GM18511 (cell line): ENCODE data around the gene RUFY2.
"Not testable (repeated sequence)": the region's sequence is repeated elsewhere in the genome, so short reads cannot be mapped to it uniquely, and the experiment has no call there.

Experiments
- ATAC-seq: cut with Tn5 transposase; IDR thresholded peaks from one replicate; pipeline ENCODE4 v1.9.1; 2021; ENCODE audit warnings: mild to moderate bottlenecking, moderate library complexity; ENCODE audit not compliant: unreplicated experiment

Gene RUFY2, protein sequence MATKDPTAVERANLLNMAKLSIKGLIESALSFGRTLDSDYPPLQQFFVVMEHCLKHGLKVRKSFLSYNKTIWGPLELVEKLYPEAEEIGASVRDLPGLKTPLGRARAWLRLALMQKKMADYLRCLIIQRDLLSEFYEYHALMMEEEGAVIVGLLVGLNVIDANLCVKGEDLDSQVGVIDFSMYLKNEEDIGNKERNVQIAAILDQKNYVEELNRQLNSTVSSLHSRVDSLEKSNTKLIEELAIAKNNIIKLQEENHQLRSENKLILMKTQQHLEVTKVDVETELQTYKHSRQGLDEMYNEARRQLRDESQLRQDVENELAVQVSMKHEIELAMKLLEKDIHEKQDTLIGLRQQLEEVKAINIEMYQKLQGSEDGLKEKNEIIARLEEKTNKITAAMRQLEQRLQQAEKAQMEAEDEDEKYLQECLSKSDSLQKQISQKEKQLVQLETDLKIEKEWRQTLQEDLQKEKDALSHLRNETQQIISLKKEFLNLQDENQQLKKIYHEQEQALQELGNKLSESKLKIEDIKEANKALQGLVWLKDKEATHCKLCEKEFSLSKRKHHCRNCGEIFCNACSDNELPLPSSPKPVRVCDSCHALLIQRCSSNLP

GRCh38 chr10:68406815-68407548 lies at the start of gene RUFY2:
TSS of gene RUFY2 (minus strand) at chr10:68407277. CDS start at chr10:68407189, 88 bp downstream.
- peak; percentile 91 for ATAC-seq

DNA sequence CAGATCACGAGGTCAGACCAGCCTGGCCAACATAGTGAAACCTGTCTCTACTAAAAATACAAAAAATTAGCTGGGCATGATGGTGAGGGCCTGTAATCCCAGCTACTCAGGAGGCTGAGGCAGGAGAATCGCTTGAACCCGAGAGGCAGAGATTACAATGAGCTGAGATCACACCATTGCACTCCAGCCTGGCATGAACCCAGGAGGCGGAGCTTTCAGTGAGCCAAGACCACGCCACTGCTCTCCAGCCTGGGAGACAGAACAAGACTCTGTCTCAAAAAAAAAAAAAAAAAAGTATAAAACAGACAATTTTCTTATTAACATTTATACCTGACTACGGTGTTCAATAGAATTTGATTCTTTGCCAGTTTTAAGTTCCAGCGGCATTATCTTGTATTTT lies 42.6 kb upstream of the RUFY2 start:
- not testable (repeated sequence) for ATAC-seq

- no peak for ATAC-seq
Observed at GRCh38 chr10:68446179-68446578, 39.1 kb upstream of the RUFY2 start.

GRCh38 chr10:68442971-68443370 lies 35.9 kb upstream of the RUFY2 start:
- no peak for ATAC-seq

DNA sequence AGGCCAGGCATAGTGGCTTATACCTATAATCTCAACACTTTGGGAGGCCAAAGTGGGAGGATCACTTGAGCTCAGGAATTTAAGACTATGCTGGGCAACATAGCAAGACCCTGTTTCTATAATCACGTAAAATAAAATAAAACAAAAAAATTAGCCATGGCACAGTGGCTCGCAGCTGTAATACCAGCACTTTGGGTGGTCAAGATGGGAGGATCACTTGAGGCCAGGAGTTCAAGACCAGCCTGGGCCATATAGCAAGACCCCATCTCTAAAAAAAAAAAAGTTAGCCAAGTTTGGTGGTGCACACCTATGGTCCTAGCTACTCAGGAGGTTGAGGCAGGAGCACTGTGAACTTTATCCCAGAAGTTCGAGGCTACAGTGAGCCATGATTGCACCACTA lies 33.8 kb upstream of the RUFY2 start:
- ATAC-seq: no peak

GRCh38 chr10:68435803-68436202 lies 28.7 kb upstream of the RUFY2 start:
- no peak for ATAC-seq

DNA sequence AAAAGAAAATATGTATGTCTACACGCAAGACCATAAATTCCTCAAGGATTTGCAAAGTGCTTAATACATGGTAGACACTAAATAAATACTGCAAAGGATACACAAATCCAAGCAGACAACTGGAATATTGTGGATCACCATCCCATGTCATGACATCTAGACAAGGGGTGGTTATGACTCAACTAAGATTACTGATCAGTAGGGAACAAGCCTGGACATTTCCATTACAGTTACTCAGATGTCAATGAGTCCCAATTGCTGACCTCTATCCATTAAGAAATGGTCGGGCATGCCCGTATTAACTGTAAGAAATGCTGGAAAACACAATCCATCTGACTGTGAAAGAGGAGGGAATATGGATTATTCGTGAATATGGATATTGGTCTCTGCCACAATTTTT lies 27.6 kb upstream of the RUFY2 start:
- ATAC-seq: no peak

DNA sequence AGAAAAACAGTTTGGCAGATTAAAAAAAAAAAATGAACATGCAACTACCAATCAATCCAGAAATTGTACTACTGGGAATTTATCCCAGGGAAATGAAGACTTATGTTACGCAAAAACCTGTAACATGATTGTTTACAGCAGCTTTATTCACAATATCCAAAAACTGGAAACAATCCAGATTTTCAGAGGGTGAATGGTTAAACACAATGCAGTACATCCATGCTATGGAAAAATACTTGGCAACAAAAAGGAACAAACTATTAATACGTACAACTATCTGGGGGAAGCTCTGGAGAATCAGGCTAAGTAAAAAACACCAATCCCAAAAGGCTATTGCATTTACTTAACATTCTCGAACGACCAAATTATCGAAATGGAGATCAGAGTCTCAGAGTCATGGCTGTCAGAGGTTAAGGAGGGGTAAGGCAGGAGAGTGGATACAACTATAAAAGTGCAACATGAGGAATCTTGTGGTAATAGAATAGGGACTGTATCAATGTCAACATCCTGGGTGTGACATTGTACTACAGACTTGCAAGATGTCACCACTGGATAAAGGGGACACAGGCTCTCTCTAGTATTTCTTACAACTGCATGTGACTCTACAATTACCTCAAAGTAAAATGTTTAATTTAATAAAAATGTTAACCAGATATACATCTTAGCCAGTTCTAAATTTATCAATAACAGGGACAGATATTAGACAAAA lies 21.5 kb upstream of the RUFY2 start:
- no peak for ATAC-seq

DNA sequence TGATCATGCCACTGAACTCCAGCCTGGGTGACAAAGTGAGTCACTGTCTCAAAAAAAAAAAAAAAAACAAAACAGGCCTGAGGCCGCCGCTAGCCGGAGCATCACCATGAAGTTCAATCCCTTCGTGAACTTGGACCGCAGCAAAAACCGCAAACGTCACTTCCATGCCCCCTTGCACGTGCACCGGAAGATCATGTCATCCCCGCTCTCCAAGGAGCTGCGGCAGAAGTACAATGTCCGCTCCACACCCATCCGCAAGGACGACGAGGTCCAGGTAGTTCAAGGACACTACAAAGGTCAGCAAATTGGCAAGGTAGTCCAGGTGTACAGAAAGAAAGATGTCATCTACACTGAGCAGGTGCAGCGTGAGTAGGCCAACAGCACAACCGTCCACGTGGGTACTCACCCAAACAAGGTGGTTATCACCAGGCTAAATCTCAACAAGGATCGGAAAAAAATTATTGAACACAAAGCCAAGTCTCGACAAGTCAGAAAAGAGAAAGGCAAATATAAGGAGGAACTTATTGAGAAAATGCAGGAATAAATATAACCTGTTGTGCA lies 17.5 kb upstream of the RUFY2 start:
- no peak for ATAC-seq

DNA sequence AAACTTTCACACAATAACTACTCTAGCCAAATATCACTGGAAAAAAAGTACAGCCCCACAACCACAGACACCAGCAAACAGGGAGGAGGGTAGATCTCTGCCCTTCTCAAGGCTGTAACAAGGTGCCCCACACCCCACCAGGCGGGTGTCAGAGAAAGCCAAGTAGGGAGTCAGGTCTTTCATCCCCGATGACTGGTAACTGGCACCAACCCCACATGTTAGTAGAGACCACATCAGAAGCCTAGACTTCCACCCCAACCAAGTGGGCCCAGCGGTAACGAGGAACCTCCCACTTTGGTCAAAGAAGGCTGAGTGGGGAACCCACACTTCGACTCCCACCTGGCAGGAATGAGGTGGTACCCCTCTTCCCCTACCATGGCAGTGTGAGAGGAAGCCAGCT lies 16.4 kb upstream of the RUFY2 start:
- no peak for ATAC-seq

DNA sequence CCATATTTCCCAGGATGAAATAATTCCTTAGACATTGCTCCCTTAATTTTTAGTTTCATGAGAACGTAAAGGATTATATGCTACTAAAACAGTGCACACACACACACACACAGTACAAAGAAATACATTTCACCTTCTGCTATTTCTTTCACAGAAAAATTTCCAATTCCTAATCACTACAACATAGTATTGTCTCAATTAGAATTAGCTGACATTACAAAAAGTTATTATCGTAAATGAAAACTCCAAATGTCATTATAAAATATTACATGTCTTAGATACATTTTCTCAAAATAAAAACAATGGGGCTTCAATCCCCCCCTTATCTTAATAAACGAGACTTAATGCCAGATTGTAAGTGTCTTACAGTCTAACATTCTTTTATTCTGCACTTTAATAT lies 12.3 kb upstream of the RUFY2 start:
- ATAC-seq: no peak

DNA sequence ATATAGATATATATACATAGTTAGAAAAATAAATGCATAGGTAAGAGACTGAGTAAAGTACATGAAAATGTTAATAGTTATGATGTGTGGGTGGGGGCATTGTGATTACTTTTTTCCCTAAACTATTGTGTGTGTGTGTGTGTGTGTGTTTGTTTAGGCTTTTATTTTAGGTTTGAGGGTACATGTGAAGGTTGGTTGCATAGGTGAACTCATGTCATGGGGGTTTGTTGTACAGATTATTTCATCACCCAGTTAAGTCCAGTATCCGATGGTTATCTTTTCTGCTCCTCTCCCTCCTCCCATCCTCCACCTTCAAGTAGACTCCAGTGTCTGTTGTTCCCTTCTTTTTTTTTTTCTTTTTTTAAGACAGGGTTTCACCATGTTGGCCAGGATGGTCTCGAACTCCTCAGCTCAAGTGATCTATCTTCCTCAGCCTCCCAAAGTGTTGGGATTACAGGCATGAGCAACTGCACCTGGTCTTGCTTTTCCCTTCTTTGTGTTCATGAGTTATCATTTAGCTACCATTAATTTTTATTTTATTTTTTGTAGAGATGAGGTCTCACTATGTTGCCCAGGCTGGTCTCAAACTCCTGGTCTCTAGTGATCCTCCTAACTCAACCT lies 1.9 kb upstream of the RUFY2 start:
- ATAC-seq: no peak

- peak; percentile 60 for ATAC-seq
Observed at GRCh38 chr10:68406111-68406814, 814 bp downstream of the RUFY2 start.

DNA sequence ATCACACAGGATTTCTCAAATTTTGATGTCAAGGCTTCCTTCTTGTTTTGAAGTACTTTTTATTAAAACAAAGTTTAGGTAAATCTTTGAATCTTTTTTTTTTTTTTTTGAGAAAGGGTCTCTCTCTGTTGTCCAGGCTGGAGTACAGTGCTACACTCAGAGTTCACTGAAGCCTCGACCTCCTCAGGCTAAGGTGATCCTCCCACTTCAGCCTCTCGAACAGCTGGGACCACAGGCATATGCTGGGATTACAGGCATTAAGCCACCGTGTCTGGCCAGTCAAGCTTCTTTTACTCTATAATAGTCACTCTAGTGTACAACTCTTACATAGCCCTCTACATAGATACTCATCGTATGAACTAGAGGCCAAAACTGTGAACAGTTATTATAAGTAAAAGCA lies 3.4 kb downstream of the RUFY2 start:
- ATAC-seq: no peak

DNA sequence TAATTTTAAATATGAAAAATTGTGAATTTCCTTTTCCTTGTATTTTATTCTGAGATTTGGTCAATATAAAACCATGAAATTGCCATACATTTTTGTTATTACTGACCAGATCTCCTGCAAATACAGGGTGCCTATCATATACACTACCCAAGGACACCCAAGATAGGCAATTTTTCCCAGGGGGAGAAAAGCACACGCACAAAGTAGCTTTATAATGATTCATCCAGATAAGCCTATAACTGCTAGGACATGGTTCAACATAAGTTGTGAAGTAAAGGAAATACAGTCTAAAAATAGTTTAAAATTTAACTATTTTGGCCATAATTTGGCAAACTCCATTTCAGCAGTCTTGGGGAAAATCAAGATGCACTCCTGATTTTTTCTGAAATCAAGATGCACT lies 4.8 kb downstream of the RUFY2 start:
- no peak for ATAC-seq

DNA sequence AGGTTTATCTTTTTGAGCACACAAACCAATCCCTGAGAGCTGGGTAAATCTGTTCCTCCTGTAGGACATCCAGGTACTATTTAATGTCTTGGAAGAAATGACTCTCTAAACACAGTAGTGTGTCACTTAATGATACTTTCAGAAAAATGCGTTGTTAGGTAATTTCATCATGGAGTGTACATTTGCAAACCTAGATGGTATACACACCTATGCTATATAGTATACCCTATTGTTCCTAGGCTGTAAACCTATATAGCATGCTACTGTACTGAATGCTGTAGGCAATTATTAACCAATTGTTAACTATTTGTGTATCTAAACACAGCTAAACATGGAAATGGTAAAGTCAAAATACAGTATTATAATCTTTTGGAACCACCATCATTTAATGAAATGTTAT lies 10.1 kb downstream of the RUFY2 start:
- no peak for ATAC-seq

GRCh38 chr10:68385740-68386139 lies 21.3 kb downstream of the RUFY2 start:
- ATAC-seq: no peak

DNA sequence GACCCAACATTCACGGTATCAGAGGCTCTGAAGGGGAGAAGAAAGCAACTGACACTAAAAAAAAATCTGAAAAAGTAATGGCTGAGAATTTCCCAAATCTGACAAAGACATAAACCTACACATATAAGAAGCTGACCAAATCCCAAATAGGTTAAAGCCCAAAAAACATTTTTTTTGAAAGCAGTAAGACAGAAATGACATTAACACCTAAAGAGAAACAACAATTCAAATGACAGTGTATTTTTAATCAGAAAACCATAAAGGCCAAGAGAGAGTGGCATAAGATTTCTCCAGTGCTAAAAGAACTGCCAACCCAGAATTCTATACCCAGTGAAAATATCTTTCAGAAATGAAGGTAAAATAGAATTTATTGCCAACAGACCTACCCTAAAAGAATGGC lies 35.5 kb downstream of the RUFY2 start:
- no peak for ATAC-seq

DNA sequence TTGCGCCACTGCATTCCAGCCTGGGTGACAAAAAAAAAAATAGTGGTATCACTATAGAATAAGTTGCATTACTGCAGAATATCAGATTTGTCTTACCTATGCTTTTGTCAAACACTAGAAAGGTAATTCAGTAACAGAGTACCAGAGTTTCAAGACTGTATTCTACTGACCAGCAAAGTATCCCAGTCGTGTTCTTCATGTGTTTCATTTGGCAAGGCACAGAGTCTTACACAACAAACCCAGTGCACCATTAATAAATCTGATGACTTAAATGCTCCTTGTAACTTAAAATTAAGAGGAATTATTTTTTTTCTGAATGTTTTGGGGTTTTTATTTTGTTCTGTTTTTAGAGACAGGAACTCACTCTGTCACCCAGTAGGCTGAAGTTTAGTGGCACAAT lies 40.0 kb downstream of the RUFY2 start:
- no peak for ATAC-seq

- no peak for ATAC-seq
Observed at GRCh38 chr10:68366600-68366999, 40.5 kb downstream of the RUFY2 start.
